AG04449 (cell line): Measurements from ENCODE around the gene SLC27A3.

Experiments used
- CTCF ChIA-PET: fragments of 350-600 bp; formaldehyde crosslinking; extraction: SDS; loops from one replicate; lab custom pipeline; 2021; ENCODE audit warnings: antibody characterized with exemption; lab: Yijun Ruan, JAX
- POLR2A ChIA-PET: fragments of 400-600, 350-600 bp; formaldehyde crosslinking; extraction: SDS; loops from one replicate; lab custom pipeline; 2020; ENCODE audit warnings: antibody characterized with exemption, inconsistent platforms; lab: Yijun Ruan, JAX
- DNase-seq: peaks from one replicate; pipeline ENCODE4 v3.0.0-alpha.2; 2010; ENCODE audit warnings: low read depth, low spot score
- H3K4me3 ChIP-seq: 2 replicates; pipeline ENCODE4 v1.5.1; 2011; ENCODE audit warnings: low read depth, mild to moderate bottlenecking, control low read depth, low read length
- CTCF ChIP-seq: IDR thresholded peaks from one replicate; pipeline ENCODE4 v1.5.1; 2011; ENCODE audit warnings: mild to moderate bottlenecking, moderate library complexity, low read length, control low read depth, inconsistent platforms; ENCODE audit not compliant: insufficient read depth; ENCODE audit errors: missing control alignments

Gene SLC27A3

GRCh38 chr1:153827168-153827964 is 52.2 kb downstream of the SLC27A3 start:
- ChIA-PET CTCF (interaction anchor here (0.7 to 2.1 kb wide), 10 partner anchors 8 to 218 kb away, joined by 3 to 12 read pairs (median 4); partner anchors contain the start of genes CREB3L4, DENND4B and JTB), POLR2A (no interaction called here)
- TF ChIP-seq CTCF = no peak
- DNase-seq = no peak
- H3K4me3 ChIP-seq = no peak overlapping the region
